Inferior parietal cortex (tissue), 1 donor: Measurements from ENCODE around the gene ARHGAP15.

Source experiments
- DNase-seq: peaks from one replicate; pipeline ENCODE4 v3.0.0-alpha.2; 2016; ENCODE audit errors: extremely low spot score

ARHGAP15 gene

GRCh38 chr2:143225931-143226330 is 96.7 kb downstream of the ARHGAP15 start:
- DNase-seq, result no peak

- no peak for DNase-seq
Observed at GRCh38 chr2:143226714-143227541, 97.7 kb downstream of the ARHGAP15 start.

DNA sequence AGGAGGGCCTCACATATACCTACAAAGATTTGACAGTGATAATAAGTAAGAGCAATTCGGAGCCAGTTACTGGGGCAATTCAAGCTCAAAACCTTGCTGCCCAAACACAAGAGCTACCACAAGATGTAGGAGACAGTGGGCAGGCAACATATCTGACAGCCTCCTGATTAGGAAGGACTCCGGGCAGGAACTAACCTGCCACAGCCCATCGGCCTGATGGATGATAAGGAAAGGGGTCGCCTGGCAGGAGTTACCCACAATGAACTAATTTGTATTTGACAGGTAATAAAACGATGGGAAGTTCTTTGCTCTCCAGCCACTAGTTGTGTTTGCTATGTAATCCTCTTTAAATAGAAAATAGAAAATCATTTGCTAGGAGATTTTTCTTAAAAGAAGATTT is 100.2 kb downstream of the ARHGAP15 start:
- no peak for DNase-seq

DNA sequence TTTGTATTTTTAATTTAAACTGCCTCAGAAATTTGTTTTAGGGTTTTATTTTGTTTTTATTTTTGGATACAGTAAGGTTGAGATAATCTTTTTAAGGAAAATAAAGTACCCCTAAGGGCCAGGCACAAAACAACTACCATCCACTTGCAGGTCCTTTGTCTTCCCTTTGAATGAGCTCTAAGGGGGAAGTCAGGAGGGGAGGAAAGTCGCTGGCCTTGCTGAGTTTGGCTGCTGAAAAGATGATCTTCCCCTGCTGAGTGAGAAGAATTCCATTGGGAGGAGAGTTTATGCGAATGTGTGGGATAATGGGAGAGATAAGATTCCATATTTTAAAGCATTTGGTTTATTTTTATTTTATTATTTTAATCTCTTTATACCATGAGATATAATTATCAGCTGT is 100.7 kb downstream of the ARHGAP15 start:
- DNase-seq, result no peak

DNA sequence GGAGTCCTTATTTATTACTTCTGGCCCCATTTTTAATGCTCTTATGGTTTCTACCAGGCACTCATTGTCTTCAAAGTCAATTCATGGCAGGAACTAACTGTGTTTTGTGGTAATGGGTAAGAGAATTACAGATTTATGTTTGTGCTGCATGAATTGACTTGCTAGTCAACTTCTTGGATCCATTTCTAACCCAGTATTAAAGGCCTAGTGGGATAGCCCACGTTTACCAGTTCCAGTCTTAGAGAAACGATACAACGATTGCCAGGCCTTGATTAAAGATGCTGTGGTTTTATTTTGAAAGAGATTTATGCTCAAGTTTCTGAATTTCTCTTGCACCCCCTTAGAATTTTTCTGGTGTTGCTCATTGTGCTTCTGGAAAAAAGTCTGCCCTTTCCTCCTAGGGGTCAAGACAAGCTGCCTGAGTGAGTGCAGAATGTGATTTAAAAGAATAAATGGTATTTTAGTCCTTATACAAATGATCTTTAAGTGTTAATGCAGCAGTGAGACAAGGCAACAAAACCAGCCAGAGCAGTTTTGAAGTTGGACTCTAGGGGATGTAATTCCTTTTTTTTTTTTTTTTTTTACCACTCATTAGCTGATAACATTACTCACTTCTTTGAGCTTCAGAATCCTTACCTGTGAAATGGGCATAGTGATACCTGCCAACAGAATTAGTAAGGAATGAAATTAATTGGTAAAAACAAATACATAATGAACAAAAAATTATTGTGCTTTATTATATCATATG is 101.5 kb downstream of the ARHGAP15 start:
- no peak for DNase-seq

DNA sequence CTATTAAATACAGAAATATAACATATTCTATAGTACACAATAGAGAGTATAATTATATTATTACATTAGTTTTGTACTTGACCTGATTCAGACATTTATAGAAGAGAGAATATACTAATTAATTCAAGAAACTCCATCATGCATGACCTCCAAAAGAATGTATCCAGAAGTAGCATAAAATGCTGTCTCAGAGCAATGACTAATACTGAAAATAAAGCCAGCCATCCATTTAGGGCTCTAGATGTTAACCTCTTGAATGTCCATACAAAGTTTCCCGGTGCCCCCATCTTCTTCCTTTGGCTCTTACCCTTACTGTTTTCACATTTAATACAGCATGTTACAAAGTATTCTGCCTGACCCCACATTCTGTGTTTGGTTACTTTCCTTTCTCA is 102.0 kb downstream of the ARHGAP15 start:
- DNase-seq, result no peak

DNA sequence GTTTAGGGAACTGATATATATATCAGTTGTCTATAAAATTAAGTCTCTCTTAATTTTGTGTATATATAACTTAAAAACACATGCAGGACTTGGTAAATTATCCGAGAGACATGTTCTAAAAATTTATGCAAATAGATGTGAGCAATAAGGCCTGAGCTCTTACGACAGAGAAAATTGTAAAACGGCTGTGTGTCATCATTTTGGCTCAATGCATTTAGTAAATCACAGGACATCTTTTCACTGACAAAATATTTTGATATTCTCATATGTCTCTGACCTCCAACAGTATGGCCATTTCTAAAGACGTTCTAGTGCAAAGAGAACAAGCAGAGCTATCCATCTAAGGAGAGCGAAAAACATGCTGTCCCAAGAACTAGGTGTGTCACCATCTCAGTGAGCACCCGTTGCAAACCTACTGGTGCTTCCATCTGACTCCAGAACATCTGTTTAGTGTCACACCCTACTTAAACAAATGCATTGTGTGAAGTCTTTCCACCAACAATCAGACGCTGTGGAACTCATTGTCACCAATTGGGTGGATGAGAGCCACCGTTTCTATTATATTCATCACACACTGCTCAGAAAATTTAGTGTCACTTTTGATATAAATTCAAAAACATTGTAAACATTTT is 108.0 kb downstream of the ARHGAP15 start:
- DNase-seq, result no peak

DNA sequence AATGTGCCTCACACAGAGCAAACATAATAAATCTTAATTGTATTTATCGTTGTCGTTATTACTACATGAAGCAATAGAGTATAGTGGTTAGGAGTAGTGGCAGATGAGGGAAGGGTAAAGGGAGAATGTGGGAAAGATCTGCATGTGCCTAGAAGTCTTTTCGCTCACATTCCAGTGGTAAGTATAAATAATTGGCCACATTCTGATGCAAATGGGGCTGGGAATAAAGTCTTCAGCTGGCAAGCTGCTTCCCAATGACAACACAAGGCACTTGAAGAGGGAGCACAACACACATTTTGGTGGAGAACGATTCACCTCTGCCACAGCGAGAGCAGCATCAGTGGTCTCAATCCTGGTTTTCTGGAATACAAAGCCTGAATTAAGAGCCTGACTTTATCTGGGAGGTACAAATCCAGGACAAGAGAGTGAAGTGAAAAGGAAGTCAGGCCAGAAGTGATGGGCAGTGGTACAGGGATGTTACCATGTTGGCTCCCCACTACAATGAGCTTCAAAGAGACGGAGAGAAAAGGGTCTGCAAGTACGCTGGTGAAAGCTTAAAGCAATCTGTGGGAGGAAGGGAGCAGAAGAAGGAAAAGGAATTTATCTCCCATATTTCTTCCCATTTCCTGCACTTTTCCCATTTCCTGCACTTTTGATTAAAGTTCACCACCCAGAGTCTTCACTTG is 112.3 kb downstream of the ARHGAP15 start:
- DNase-seq, result no peak

DNA sequence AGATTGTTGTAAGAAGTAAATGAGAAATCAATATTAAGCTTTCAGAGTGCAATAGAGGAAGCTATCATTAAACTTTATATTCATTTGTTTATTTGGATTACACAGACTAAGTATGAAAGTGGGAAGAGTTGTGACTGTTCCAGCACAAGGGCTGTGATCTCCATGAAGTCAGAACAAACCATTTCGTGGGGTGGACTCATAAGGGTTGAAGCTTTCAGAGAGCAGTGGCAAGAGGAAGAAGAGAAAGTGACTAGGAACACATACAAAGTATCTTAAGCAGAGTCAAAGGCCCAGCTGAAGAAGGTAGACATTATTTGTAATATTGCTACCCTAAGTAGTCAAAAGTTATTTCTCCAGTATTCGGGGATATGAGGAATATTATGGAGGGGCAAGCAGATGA is 117.0 kb downstream of the ARHGAP15 start:
- no peak for DNase-seq

DNA sequence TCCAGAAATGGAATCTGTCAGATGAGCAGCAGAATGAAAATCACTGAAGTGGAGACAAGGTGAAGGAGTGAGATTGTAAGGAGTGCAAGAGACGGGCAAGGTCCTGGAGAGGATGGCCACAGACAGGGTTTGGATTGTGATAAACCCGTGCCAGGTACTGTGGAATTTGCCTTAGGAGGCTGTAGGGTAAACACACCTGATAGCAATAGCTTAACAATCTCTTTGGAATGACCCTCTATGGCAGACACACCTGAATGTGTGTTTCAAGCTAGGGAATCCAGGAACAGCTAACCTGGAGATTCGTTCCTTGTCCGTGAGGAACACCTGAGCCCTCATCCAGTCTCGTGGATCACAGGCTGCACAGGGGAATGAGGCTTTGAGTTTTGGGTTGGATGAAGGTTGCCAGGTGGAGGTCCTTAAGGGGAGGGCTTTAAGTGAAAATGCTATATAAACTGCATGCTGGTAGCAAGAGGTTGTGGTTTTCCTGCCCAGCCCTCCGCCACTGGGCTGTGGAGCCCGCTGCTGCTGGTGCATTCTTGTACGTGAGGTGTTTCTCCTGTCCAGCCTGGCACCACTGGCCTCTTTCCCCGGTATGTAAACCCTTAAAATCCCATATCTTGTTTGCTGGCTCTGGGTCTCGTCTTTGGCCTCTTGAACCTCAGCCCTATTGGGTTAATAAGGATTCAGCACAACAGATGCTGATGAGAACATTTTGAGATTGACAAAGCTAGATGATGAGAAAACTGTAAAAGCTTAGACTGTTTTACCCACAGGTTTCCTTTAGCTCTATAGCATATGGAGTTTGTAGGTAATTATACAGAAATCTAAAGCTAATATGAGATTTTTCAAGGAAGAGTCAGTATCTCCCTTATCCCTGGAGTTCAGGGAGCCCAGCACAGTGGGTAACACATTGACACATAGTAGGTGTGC is 117.9 kb downstream of the ARHGAP15 start:
- no peak for DNase-seq

DNA sequence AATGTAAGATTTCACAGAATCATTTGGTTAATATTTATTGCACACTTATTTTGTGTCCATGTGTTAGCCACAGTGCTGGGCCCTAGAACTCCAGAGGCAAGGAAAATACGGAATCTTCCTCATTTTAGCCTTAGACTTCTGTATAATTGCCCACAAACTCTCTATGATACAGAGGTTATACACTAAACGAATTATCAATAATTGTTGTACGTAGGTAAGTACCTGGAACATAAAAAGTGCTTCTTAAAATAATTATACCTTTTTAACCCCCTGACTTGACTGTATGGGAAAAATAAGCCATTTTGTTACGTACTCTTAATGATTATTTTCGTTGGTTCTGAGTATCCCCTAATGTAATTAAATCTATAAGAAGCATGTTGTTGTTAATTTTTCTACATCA is 119.4 kb downstream of the ARHGAP15 start:
- no peak for DNase-seq

DNA sequence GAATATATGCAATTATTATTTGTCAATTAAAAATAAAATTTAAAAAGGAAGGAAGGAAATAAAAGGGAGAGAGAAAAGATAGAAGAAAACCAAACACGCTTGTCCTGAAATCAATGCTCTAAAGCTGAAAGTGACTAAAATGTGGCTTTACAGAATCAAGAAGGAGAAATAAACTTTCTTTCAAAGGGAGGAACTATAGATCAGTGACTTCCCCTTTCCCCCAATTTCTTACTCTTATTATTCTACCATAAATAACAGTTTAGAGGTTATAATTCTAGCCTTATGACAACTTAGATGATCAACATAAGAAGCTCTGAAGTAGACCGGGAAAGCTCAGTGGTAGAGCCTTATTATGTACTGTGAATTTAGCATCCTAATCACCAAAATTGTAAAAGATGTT is 122.5 kb downstream of the ARHGAP15 start:
- DNase-seq, result no peak

DNA sequence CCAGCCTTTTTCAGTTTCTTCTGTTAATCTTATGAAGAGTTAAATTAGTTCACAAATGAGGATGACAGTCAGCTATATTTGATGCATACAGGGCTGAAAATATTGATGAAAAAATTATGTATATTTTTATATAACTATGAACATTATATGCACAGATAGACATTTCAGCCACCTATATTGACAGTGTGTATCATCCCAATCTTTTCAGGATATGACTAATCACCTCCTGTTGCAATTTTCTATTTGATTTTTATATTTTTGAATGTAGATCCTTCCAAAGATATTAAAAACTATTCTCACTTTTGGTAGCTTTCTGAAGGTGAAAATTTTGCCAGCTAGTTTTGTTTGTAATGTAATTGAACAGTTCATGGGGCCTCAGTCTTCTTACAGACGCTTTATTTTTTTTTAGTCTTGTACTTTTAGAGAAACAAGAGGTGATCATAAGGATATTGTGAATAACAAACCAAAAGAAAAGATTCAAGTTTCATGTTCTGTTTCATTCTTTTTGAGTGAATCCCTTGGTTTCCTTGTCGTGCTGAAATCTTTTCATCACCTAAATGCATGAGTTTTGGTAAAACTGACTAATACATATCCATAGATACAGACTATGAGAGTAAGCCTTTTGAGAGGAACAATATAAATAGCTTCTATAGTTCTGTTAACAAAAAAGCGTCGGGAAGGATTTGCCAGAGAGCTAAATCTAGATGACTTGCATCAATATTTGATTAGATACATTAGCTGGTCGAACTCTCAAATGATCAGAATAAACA is 123.1 kb downstream of the ARHGAP15 start:
- no peak for DNase-seq

GRCh38 chr2:143254110-143254509 is 124.9 kb downstream of the ARHGAP15 start:
- no peak for DNase-seq

GRCh38 chr2:143255086-143255485 is 125.9 kb downstream of the ARHGAP15 start:
- no peak for DNase-seq

- DNase-seq, result no peak
Observed at GRCh38 chr2:143255899-143256298, 126.7 kb downstream of the ARHGAP15 start.

GRCh38 chr2:143258126-143258892 is 129.1 kb downstream of the ARHGAP15 start:
- DNase-seq, result no peak

GRCh38 chr2:143259368-143259958 is 130.2 kb downstream of the ARHGAP15 start:
- DNase-seq, result peak; percentile 88

DNA sequence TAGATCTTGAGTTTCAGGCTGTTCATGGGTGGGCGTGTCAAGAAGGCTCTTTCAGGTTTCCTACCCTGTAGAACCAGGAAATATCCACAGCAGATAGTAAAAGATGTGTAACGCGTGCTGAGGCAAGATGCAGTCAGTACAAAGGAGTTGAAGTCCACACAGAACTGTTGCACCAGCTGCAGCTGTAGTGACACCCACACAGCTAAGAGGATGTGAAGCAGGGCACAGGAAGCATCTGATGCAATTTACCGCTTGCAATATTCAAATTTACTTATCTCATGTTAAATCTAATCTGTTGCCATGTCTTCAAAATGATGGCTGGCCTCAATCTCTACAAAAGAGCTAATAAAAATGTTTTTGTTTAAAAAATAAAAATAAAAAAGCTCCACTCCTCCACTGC is 132.8 kb downstream of the ARHGAP15 start:
- DNase-seq, result no peak
